ENCODE data around the gene SPATA9. TPM values are rescaled to one million over a fixed set of nuclear protein-coding genes. Genes with fewer than 3 reads are reported as not detected.

Gene SPATA9
- total RNA-seq, 4 donors from 2014 or later = 0.82 to 1.5 TPM; not detected in 2

DNA sequence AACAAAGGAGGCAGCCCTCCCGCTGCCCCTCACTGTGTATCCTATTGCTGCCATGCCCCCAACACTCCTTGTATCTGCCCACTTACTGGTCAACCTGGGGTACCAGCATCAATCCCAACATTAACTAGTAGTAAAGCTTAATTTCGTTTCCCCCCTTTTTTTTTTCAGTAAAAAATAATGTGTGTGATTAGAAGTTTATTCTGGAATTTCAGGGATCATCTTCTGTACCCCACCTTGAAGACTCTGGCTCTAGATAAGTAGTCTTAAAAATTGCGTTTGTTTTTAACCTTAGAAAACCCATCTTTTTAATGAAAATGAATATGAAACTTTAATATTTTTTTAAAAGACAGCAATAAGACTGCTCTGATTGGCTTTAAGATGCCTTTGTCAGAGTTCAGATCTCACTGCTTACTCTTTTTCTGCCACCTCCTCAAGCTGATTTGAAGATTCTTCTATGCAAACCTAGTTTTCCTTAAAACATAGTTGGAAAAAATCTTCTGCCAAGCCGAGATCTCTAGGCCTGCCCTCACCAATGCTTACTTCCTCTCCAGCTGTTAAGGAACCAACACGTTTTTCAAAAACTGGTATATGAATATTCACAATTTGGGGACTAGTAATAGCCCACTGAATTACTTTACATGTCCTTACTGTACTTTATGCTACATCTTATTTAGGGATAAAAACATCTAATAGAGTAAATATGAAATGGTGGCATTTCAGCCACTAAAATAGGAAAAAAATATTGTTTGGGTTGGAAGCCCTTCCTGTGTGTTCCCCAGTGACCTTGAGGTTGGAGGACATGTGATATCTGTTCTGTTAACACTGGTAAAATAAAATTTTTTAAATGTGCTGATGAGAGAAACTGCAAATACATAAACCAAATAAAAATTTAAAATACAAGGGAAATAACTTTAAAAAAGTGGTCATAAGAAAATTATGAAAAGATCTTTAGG is 44.3 kb upstream of the SPATA9 start:
- peak overlapping the region; percentile 47 to 95 (median 71) for H3K27ac ChIP-seq
- 66 to 77% methylated on average over 4 to 5 of the region's 5 CpGs for WGBS, 2 donors (ENCODE audit: low coverage in 1 of 2)
- H3K27me3 ChIP-seq = no peaks in the 10 kb centered on the region
- no peaks in the 10 kb centered on the region for H3K36me3 ChIP-seq
- H3K4me1 ChIP-seq = peaks cover 4 to 65% (median 21%) of the 10 kb centered on the region in 4 donors
- no peak for DNase-seq
- intact Hi-C loops (cut with DNase I; ENCODE audit: low total_unique reads) = no loop called here
- no peaks in the 10 kb centered on the region for H3K9me3 ChIP-seq
- TF ChIP-seq CTCF (IDR thresholded peaks at IDR 0.05) (no peak), POLR2A (IDR thresholded peaks at IDR 0.05) (no peak), EP300 (IDR thresholded peaks at IDR 0.05; ENCODE audit: low read depth) (no peak), POLR2AphosphoS5 (IDR thresholded peaks at IDR 0.05) (no peak)
- H3K4me3 ChIP-seq = no peak overlapping the region
- in situ Hi-C loops (cut with MboI; ENCODE audit: low pct_ligation_motif_present in 1 of 4, low pct_unique_long_range_greater_than_20kb in 1 of 4, low sequenced_read_pairs in 3 of 4) = loop anchor here in 1 of 4 donors (10.0 kb wide), 1 partner anchor 62 kb away; no protein-coding TSS in a partner anchor

- in situ Hi-C loops (cut with MboI; ENCODE audit: low pct_ligation_motif_present in 1 of 4, low pct_unique_long_range_greater_than_20kb in 1 of 4, low sequenced_read_pairs in 3 of 4) (loop anchor here in 1 of 4 donors (10.0 kb wide), 1 partner anchor 61 kb away; no protein-coding TSS in a partner anchor), intact Hi-C loops (cut with DNase I; ENCODE audit: low total_unique reads) (no loop called here)
These were observed 43.4 kb upstream of the SPATA9 start for GRCh38 chr5:95725937-95726810.

GRCh38 chr5:95725071-95725820 is 42.5 kb upstream of the SPATA9 start:
- H3K36me3 ChIP-seq = no peaks in the 10 kb centered on the region
- no peaks in the 10 kb centered on the region for H3K9me3 ChIP-seq
- H3K27ac ChIP-seq = peak overlapping the region; percentile 47 to 95 (median 71)
- in situ Hi-C loops (cut with MboI; ENCODE audit: low pct_ligation_motif_present in 1 of 4, low pct_unique_long_range_greater_than_20kb in 1 of 4, low sequenced_read_pairs in 3 of 4) = loop anchor here in 1 of 4 donors (10.0 kb wide), 1 partner anchor 60 kb away; no protein-coding TSS in a partner anchor
- H3K4me3 ChIP-seq = no peak overlapping the region
- 60 to 67% methylated on average over 5 of the region's 5 CpGs for WGBS, 2 donors (ENCODE audit: low coverage in 1 of 2)
- TF ChIP-seq EP300 (IDR thresholded peaks at IDR 0.05; ENCODE audit: low read depth) (no peak), POLR2A (IDR thresholded peaks at IDR 0.05) (no peak), CTCF (IDR thresholded peaks at IDR 0.05) (no peak)
- no peaks in the 10 kb centered on the region for H3K27me3 ChIP-seq
- no peak for DNase-seq
- intact Hi-C loops (cut with DNase I; ENCODE audit: low total_unique reads) = no loop called here
- peaks cover 4 to 67% (median 19%) of the 10 kb centered on the region in 4 donors for H3K4me1 ChIP-seq

More at GRCh38 chr5:95725937-95726810, 43.4 kb upstream of the SPATA9 start:
- H3K27me3 ChIP-seq = no peaks in the 10 kb centered on the region
- no peak for DNase-seq
- no peak overlapping the region for H3K4me3 ChIP-seq
- no peaks in the 10 kb centered on the region for H3K36me3 ChIP-seq
- H3K9me3 ChIP-seq = no peaks in the 10 kb centered on the region
- TF ChIP-seq POLR2A (IDR thresholded peaks at IDR 0.05) (no peak), POLR2AphosphoS5 (IDR thresholded peaks at IDR 0.05) (no peak), CTCF (IDR thresholded peaks at IDR 0.05) (no peak), EP300 (IDR thresholded peaks at IDR 0.05; ENCODE audit: low read depth) (no peak)
- H3K4me1 ChIP-seq = peaks cover 4 to 70% (median 21%) of the 10 kb centered on the region in 4 donors
- WGBS, 2 donors (ENCODE audit: low coverage in 1 of 2) = 64% methylated on average over 4 of the region's 4 CpGs
- H3K27ac ChIP-seq = peak overlapping the region; percentile 47 to 95 (median 71)
